Measurements from ENCODE around the gene TUSC2.

DNA sequence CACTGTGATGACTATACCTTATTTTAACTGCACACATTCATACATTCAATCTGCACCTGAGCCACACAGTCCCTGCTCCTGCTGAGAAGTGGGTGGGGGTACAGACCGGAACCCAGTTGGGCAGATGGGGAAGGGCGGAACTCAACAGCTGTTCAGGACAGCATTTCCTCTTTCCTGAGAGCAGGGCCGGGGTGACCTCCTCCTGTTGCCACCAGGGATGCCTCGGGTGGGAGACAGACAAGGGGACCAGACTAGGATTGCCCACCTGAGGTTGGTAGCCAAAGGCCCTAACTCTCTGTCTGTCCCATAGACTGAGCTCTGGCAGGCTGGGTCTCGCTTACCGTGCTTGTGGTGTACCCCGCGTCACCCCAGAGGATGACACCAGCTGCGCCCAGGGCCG is 9.4 kb downstream of the TUSC2 start:
- no peak for TF ChIP-seq POLR2A (IDR thresholded peaks at IDR 0.05)
- TF ChIP-seq CTCF (IDR thresholded peaks at IDR 0.05 in 8 of 11, conservative IDR thresholded peaks at IDR 0.05 in 3 of 11) = no peak
- TF ChIP-seq POLR2AphosphoS5 (IDR thresholded peaks at IDR 0.05) = peak in 2 of 3 donors; percentile 50 to 54
